Mononuclear cell (primary cell): Measurements from ENCODE around the gene C8G. TPM values are rescaled to one million over a fixed set of nuclear protein-coding genes. Genes with fewer than 3 reads are reported as not detected.
A peak's percentile ranks its signal among the peaks of the same experiment; 100 is the strongest.

Experiments
- H3K27me3 ChIP-seq: 2 replicates; pipeline ENCODE4 v1.6.0; 2011; ENCODE audit warnings: low read length, control low read depth; ENCODE audit not compliant: insufficient read depth
- H3K4me1 ChIP-seq: 2 replicates; pipeline ENCODE4 v1.5.1; 2011; ENCODE audit warnings: mild to moderate bottlenecking, low read length, control low read depth; ENCODE audit not compliant: insufficient read depth
- H3K4me3 ChIP-seq: 2 replicates; pipeline ENCODE4 v1.5.1; 2011; ENCODE audit warnings: mild to moderate bottlenecking, low read length, moderate library complexity
- H3K9me3 ChIP-seq: 2 replicates; pipeline ENCODE4 v1.5.1; 2011; ENCODE audit warnings: low read depth, mild to moderate bottlenecking, control low read depth, low read length
- total RNA-seq: library from RNA; depleted of rRNA; stranded (reverse); fragments of >200 nt; gene quantifications from one replicate; pipeline ENCODE4 v1.2.3, GENCODE V29; 2012

Gene C8G
- total RNA-seq, 1 donor = not detected

DNA sequence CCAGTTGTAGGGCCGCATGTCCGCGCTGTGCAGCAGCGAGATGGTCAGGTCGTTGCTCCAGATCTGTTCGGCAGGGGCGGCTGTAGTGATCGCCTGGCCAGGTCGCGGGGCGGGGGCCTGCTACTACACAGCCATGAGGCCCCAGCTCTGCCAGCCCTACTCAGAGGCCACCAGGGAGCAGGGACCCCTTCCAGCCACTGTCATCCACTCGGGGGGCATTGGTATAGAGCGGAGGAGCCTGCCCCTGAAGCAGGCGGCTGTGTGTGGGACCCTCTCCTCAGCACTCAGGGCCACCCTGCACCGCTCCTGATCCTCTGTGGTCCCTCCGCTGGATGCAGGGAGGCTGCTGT is 2.2 kb upstream of the C8G start:
- Histone ChIP-seq H3K27me3 (no peaks in the 10 kb centered on the region), H3K4me3 (no peak overlapping the region), H3K4me1 (peaks cover 15% of the 10 kb centered on the region), H3K9me3 (no peaks in the 10 kb centered on the region)

- Histone ChIP-seq H3K4me3 (peak overlapping the region; percentile 79), H3K27me3 (no peaks in the 10 kb centered on the region), H3K9me3 (no peaks in the 10 kb centered on the region), H3K4me1 (peaks cover 20% of the 10 kb centered on the region)
Measured at GRCh38 chr9:136943291-136944211, 1.5 kb upstream of the C8G start.

DNA sequence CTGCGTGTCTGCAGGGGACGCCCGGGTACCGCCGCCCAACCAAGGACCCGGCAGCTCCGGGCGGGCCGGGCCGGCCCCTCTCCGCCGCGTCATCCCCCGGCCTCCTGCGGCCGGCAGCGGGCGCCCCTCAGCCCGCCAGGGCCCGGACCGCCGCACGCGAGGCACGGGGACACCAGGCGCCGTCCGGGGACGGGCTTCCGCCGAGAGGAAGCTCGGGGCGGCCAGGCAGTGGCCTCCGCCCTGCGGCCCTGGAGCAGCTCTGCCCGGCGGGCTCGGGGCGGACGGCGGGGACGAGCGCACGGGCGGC is 878 bp upstream of the C8G start:
- Histone ChIP-seq H3K4me3 (peak overlapping the region; percentile 79), H3K4me1 (peaks cover 24% of the 10 kb centered on the region), H3K9me3 (no peaks in the 10 kb centered on the region), H3K27me3 (no peaks in the 10 kb centered on the region)

DNA sequence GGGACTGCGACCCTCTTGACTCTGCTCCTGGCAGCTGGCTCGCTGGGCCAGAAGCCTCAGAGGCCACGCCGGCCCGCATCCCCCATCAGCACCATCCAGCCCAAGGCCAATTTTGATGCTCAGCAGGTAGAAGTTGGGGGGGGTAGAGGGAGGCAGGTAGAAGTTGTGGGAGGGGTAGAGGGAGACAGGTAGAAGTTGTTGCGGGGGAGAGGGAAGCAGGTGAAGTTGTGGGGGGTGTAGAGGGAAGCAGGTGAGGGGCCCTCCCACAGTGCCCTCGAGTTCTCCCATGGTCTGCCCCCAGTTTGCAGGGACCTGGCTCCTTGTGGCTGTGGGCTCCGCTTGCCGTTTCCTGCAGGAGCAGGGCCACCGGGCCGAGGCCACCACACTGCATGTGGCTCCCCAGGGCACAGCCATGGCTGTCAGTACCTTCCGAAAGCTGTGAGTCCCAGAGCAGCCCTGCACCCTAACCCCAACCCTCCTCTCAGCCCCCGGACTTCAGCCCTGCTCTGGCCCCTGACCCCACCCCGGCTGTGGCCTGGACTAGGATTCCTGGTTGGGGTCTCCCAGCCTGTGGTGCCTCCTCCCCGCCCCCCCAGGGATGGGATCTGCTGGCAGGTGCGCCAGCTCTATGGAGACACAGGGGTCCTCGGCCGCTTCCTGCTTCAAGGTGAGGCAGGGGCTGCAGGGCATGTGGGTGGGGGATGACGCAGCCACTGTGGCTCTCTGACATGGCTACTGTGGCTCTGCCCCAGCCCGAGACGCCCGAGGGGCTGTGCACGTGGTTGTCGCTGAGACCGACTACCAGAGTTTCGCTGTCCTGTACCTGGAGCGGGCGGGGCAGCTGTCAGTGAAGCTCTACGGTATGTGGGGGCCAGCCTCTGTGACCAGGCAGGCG is 537 bp downstream of the C8G start:
- Histone ChIP-seq H3K27me3 (no peaks in the 10 kb centered on the region), H3K4me3 (no peak overlapping the region), H3K9me3 (no peaks in the 10 kb centered on the region), H3K4me1 (peaks cover 31% of the 10 kb centered on the region)

- H3K4me3 ChIP-seq = no peak overlapping the region
- peaks cover 35% of the 10 kb centered on the region for H3K4me1 ChIP-seq
- no peaks in the 10 kb centered on the region for H3K27me3 ChIP-seq
- H3K9me3 ChIP-seq = no peaks in the 10 kb centered on the region
Measured at GRCh38 chr9:136946228-136947027, 1.4 kb downstream of the C8G start.

- Histone ChIP-seq H3K4me1 (peaks cover 35% of the 10 kb centered on the region), H3K9me3 (no peaks in the 10 kb centered on the region), H3K27me3 (no peaks in the 10 kb centered on the region), H3K4me3 (no peak overlapping the region)
Measured at GRCh38 chr9:136947028-136947891, 2.2 kb downstream of the C8G start.

DNA sequence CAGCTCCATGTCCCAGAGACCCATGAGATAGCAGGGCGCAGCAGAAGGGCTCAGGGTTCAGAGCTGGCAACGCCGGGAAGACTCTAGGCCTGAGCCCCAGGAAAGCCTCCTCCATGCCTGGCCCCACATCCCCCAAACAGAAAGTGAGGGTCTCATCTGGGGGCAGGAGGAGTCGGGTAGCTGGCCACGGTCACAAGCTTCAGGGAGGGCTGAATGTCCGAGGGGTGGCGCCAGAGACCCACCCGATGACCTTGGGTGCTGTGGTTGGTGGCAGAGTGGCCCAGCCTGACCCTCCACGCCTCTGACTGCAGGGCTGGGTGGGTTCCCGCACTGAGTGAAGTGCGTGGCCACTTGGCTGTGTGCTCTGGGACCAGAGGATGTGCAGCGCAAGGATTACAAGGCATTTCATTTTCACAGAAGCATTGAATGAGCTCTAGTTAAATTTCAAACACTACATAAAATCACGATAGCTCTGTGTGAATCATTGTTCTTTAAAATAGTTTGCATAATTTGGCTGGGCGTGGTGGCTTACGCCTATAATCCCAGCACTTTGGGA is 3.0 kb downstream of the C8G start:
- Histone ChIP-seq H3K4me3 (no peak overlapping the region), H3K27me3 (no peaks in the 10 kb centered on the region), H3K4me1 (peaks cover 33% of the 10 kb centered on the region), H3K9me3 (no peaks in the 10 kb centered on the region)

DNA sequence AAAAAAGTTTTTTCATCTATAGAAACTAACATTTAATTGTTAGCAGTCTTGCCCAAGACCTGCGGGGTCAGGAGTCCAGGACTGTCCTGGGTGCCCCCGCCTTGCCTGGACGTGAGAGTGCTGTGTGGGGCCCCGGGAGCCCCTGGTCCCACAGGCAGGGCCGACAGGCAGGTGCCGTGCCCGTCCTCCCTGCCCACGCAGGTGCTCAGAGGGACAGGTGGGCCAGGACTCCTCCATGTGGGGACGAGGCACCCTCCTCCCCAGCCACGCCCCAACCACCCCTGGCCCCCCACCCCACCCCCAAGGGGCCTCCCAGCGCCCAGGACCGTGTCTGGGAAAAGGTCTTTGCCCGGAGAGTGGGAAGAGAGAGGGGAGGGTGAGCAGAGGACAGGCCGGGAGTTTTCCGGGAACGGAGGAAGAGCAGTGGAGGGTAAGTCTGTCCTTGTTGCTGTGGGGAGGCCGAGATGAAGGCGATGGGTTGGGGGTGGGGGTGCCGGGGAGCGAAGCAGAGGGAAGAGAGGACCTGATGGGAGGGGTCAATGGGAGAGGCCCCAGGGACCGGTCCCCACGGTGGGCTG is 4.3 kb downstream of the C8G start:
- no peaks in the 10 kb centered on the region for H3K27me3 ChIP-seq
- H3K4me1 ChIP-seq = peaks cover 26% of the 10 kb centered on the region
- H3K4me3 ChIP-seq = peak overlapping the region; percentile 46
- no peaks in the 10 kb centered on the region for H3K9me3 ChIP-seq

DNA sequence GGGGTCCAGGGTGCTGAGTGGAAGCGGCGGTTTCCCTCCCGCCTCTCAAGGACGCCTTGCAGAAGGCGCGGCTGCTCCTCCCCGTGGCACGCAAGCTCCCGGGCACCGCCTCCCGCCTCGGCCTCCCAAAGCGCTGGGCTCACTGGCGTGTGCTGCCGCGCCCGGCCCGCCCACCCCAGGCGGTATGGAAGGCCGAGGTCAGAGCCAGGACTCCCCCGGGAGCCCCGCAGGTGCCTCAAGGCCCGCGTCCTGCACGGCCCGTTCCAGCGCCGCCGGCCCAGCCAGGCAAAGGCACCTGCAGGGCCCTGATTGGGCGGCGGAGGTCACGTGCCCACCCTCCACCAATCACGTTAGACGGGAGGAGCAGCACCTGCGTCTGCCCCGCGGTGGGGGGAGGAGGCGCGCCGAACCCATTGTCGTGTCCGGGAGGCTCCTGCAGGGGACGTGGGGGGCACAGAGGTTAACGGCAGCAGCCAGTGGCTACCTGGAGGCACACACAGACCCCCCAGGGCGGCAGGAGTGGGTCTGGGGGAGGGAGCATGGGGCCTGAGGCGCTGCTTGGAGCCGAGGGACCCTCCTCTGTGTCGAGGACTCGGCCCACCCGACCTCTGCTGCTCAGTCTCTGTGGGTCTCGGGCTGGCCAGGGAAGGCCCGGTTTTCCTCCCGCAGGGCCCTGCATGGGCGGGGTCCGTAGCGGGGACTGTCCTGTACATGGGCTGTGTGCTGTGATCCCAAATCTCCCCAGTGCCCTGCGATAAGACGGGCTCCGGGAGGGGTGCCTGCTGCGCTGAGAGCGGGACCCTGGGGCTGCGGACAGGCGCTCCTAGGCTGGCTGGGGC is 5.0 kb downstream of the C8G start:
- no peaks in the 10 kb centered on the region for H3K27me3 ChIP-seq
- peak overlapping the region; percentile 46 for H3K4me3 ChIP-seq
- peaks cover 22% of the 10 kb centered on the region for H3K4me1 ChIP-seq
- no peaks in the 10 kb centered on the region for H3K9me3 ChIP-seq

GRCh38 chr9:136950656-136951276 is 5.7 kb downstream of the C8G start:
- H3K4me1 ChIP-seq = peaks cover 19% of the 10 kb centered on the region
- H3K27me3 ChIP-seq = no peaks in the 10 kb centered on the region
- H3K9me3 ChIP-seq = no peaks in the 10 kb centered on the region
- no peak overlapping the region for H3K4me3 ChIP-seq

DNA sequence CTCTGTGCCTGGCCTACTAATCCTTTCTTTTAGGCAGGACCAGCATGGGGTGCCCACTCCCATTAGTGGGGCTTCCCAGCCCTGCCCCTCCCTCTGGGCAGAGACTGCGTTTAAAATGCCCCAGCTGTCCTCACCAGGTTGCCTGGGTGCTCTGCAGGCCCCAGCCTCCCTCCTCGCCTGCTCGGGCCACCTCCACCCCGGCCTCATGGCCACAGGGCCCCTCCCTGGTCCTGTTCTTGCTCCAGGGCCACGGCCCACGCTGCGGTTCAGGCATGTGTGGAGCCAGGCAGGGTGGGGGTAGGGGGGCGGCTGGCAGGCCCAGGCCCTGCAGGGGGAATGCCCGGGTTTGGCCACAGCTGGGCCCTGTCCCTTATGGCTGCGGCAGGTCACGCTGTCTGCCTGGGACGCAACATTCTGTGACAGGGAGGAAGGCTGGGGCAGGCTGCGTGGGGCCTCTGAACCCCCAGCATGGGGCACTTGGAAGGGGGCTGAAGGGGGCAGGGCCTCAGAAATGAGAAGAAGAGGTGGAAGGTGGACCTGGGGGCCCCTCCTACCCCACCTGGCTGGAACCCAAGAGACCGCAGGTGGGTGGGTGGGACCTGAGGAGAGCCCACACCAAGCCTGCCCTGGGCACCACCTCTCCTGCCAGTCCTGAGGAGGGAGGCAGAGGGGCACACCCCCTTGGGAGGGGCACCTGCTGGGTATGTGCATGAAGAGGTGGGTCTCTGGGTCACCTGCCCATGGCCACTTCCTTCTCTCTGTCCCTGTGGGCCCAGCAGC is 6.7 kb downstream of the C8G start, which contains the start of gene LCN12:
Gene LCN12, plus strand, starts transcription at position 733 of the 780 bp plus-strand sequence. CDS start 55 bp downstream, outside the sequence.
- peaks cover 19% of the 10 kb centered on the region for H3K4me1 ChIP-seq
- H3K9me3 ChIP-seq = no peaks in the 10 kb centered on the region
- no peaks in the 10 kb centered on the region for H3K27me3 ChIP-seq
- no peak within 1 kb of the TSS for H3K4me3 ChIP-seq

DNA sequence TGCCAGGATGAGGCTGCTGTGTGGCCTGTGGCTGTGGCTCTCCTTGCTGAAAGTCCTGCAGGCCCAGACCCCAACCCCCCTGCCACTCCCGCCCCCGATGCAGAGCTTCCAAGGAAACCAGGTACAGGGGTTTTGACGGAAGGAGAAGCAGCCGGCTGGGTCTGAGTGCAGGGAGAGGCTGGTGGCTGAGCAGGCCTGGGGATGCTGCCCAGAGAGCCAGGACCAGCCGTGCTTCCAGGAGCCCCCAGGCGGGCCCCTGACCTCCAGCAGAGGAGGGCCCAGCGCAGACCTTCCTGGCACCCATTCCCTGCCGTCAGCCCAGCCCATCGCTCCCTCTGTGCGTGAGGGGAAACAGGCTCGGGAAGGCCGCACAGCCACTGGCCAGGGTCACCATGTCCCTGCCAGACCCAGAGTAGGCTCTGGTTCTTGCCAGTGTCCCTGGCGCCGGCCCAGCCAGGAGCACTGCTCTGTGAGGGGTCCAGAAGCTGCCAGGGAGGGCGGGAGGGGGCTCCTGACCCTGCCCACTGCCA is 7.3 kb downstream of the C8G start:
- H3K4me1 ChIP-seq = peaks cover 19% of the 10 kb centered on the region
- no peaks in the 10 kb centered on the region for H3K27me3 ChIP-seq
- H3K9me3 ChIP-seq = no peaks in the 10 kb centered on the region
- no peak overlapping the region for H3K4me3 ChIP-seq
